M059J (cell line): Measurements from ENCODE around the gene RGSL1. TPM values are rescaled to one million over a fixed set of nuclear protein-coding genes. Genes with fewer than 3 reads are reported as not detected.

Experiments
- total RNA-seq: library from RNA; depleted of rRNA; stranded (reverse); fragments of >200 nt; shearing (Covaris generic); gene quantifications from 2 replicates; pipeline ENCODE4 v1.2.3, GENCODE V29; 2014; rRNA removed

RGSL1 gene
- total RNA-seq, 1 experiment from 2014 or later: not detected

Other genes with a start within 250 kb of the RGSL1 start
- 336 and 390 TPM in 2 replicates for gene GLUL, start 58.4 kb upstream of the RGSL1 start, total RNA-seq
- gene TEDDM1, start 49.5 kb upstream of the RGSL1 start, total RNA-seq: not detected in 2 replicates
- 7.6 and 12.5 TPM in 2 replicates for gene RNASEL, start 139.1 kb downstream of the RGSL1 start, total RNA-seq
- gene RGS16, start 154.2 kb downstream of the RGSL1 start, total RNA-seq: not detected in 2 replicates
- gene RGS8, start 234.4 kb downstream of the RGSL1 start, total RNA-seq: not detected in 2 replicates